CD14-positive monocyte (primary cell): ENCODE results near the gene GPRIN1. TPM values are rescaled to one million over a fixed set of nuclear protein-coding genes. Genes with fewer than 3 reads are reported as not detected.

Source experiments
- DNase-seq, 3 donors: peaks; one replicate each; pipeline ENCODE4 v3.0.0-alpha.2; 2011 to 2022
- H2AFZ ChIP-seq: 2 replicates; pipeline ENCODE4 v1.6.0; 2012; ENCODE audit warnings: mild to moderate bottlenecking, low read depth, low read length, inconsistent platforms; ENCODE audit not compliant: insufficient read depth, poor library complexity, severe bottlenecking
- H3K27ac ChIP-seq, 2 donors: 1 replicate in 1 of 2; 2 replicates in 1 of 2; pipeline ENCODE4 v1.5.1; 2012 to 2013; ENCODE audit warnings: low read length in 2 of 2, control low read depth in 1 of 2, inconsistent platforms in 1 of 2, low read depth in 1 of 2, mild to moderate bottlenecking in 1 of 2
- H3K27me3 ChIP-seq, 2 donors: one replicate each; pipeline versions ENCODE4 v1.6.0 to v1.6.1; 2011 to 2013; ENCODE audit warnings: low read length in 2 of 2; ENCODE audit not compliant: control insufficient read depth in 2 of 2, insufficient read depth in 2 of 2
- H3K36me3 ChIP-seq, 2 donors: replicated peaks in 1 of 2; 1 replicate in 1 of 2; 2 replicates in 1 of 2; pipeline versions ENCODE4 v1.5.1 to v1.6.1; 2012 to 2013; ENCODE audit warnings: low read length in 2 of 2, control low read depth in 1 of 2, inconsistent platforms in 1 of 2, mild to moderate bottlenecking in 1 of 2; ENCODE audit not compliant: insufficient read depth in 2 of 2, control insufficient read depth in 1 of 2
- H3K4me1 ChIP-seq, 2 donors: 1 replicate in 1 of 2; 2 replicates in 1 of 2; pipeline versions ENCODE4 v1.5.1 to v1.6.1; 2012 to 2013; ENCODE audit warnings: low read length in 2 of 2, control low read depth in 1 of 2, inconsistent platforms in 1 of 2, mild to moderate bottlenecking in 1 of 2, moderate library complexity in 1 of 2; ENCODE audit not compliant: insufficient read depth in 2 of 2, control insufficient read depth in 1 of 2
- H3K4me2 ChIP-seq: replicated peaks from 2 replicates; pipeline ENCODE3; 2012; ENCODE audit warnings: low read length, moderate library complexity, mild to moderate bottlenecking; ENCODE audit not compliant: poor library complexity, severe bottlenecking; ENCODE audit errors: extremely low read depth
- H3K4me3 ChIP-seq, 3 experiments: fragments of 200-600 bp in 1 of 3; sonication (generic) in 1 of 3; replicated peaks in 1 of 3; 1 replicate in 2 of 3; 2 replicates in 1 of 3; pipeline ENCODE4 v1.5.1; 2011 to 2013; ENCODE audit warnings: low read length in 3 of 3, mild to moderate bottlenecking in 3 of 3, control low read depth in 2 of 3, low read depth in 2 of 3, inconsistent platforms in 1 of 3, moderate library complexity in 1 of 3
- H3K79me2 ChIP-seq: 2 replicates; pipeline ENCODE4 v1.6.0; 2012; ENCODE audit warnings: mild to moderate bottlenecking, control low read depth, inconsistent platforms, low read length, moderate library complexity; ENCODE audit not compliant: insufficient read depth
- H3K9ac ChIP-seq: 2 replicates; pipeline ENCODE4 v1.6.0; 2017; ENCODE audit warnings: low read length, mild to moderate bottlenecking; ENCODE audit not compliant: insufficient read depth, poor library complexity, severe bottlenecking
- H3K9me3 ChIP-seq, 2 donors: replicated peaks in 1 of 2; 1 replicate in 1 of 2; 2 replicates in 1 of 2; pipeline versions ENCODE4 v1.5.1 to v1.6.1; 2012 to 2013; ENCODE audit warnings: low read length in 2 of 2, control low read depth in 1 of 2; ENCODE audit not compliant: control insufficient read depth in 1 of 2, insufficient read depth in 1 of 2
- H4K20me1 ChIP-seq: 2 replicates; pipeline ENCODE4 v1.6.0; 2012; ENCODE audit warnings: mild to moderate bottlenecking, low read length, control low read depth, moderate library complexity; ENCODE audit not compliant: insufficient read depth
- H3K27ac Mint-ChIP-seq, 7 donors: one replicate each; pipeline ENCODE4 v1.8.0; 2020; ENCODE audit warnings: mild to moderate bottlenecking in 7 of 7, mixed read lengths in 7 of 7, moderate library complexity in 6 of 7, inconsistent platforms in 2 of 7
- H3K27me3 Mint-ChIP-seq, 3 donors: one replicate each; pipeline ENCODE4 v1.8.0; 2021 to 2022; ENCODE audit warnings: low read depth in 3 of 3, mild to moderate bottlenecking in 3 of 3, mixed read lengths in 3 of 3, moderate library complexity in 3 of 3, inconsistent platforms in 1 of 3
- H3K36me3 Mint-ChIP-seq, 2 donors: one replicate each; pipeline ENCODE4 v1.8.0; 2020; ENCODE audit warnings: mixed read lengths in 2 of 2, inconsistent platforms in 1 of 2, mild to moderate bottlenecking in 1 of 2
- H3K4me1 Mint-ChIP-seq: one replicate; pipeline ENCODE4 v1.8.0; 2020; ENCODE audit warnings: mild to moderate bottlenecking, mixed read lengths
- H3K4me3 Mint-ChIP-seq, 2 donors: one replicate each; pipeline ENCODE4 v1.8.0; 2020; ENCODE audit warnings: mild to moderate bottlenecking in 2 of 2, mixed read lengths in 2 of 2, moderate library complexity in 1 of 2
- H3K9me3 Mint-ChIP-seq, 7 donors: one replicate each; pipeline ENCODE4 v1.8.0; 2020 to 2022; ENCODE audit warnings: mixed read lengths in 7 of 7, mild to moderate bottlenecking in 6 of 7, moderate library complexity in 6 of 7, inconsistent platforms in 2 of 7
- CTCF ChIP-seq: fragments of 200-600 bp; IDR thresholded peaks from one replicate; pipeline ENCODE4 v1.8.0; 2022; ENCODE audit warnings: antibody characterized with exemption, mild to moderate bottlenecking
- WGBS: methylation state at CpG from one replicate; pipeline ENCODE4 v1.1.5; 2013; ENCODE audit warnings: missing lambda C conversion rate; ENCODE audit not compliant: insufficient coverage; 5-methylcytosine and 5-hydroxymethylcytosine counted together
- intact Hi-C, 2 donors: fragments of 100-400 bp; cut with micrococcal nuclease; formaldehyde crosslinking; loops; one replicate each; pipeline versions ENCODE4 v1.15.0 to v1.15.1; 2023
- polyA plus RNA-seq, 3 donors: library from polyadenylated mRNA; depleted of rRNA in 1 of 3; unstranded in 2 of 3; stranded (reverse) in 1 of 3; fragments of 300-500 nt in 2 of 3; fragments of >200 nt in 1 of 3; fragmentation: Illumina TruSeq in 2 of 3; gene quantifications; 1 replicate in 2 of 3; 2 replicates in 1 of 3; pipeline ENCODE4 v1.2.3, GENCODE V29; 2012 to 2021

Gene GPRIN1
- polyA plus RNA-seq, 3 donors = 0.05 to 0.30 (median 0.13) TPM

DNA sequence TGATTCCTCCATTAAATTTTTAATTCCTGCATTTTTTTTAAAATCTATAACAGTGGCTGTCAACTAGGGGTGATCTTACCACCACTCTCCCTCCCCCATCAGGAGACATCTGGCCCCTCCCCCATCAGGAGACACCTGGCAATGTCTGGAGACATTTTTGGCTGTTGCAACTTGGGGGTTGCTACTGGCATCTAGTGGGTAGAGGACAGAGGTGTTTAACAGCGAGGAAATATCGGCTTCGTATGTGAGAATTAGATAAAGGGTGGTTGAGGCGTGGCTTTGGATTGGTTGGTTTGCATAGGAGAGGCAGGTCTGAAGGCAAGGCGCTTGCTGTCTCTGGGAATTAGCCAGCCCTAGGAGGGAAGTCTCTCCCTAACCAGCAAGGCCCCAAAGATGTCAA is 50.3 kb downstream of the GPRIN1 start:
- H3K4me3 ChIP-seq = no peak overlapping the region
- no peak for TF ChIP-seq CTCF
- 0% methylated on average over 4 of the region's 5 CpGs for WGBS
- intact Hi-C loops = no loop called here
- H2AFZ ChIP-seq = no peak overlapping the region
- H3K4me2 ChIP-seq = no peak overlapping the region
- Mint-ChIP-seq H3K36me3 (no peaks in the 10 kb centered on the region), H3K4me3 (no peak overlapping the region), H3K4me1 (peaks cover 30% of the 10 kb centered on the region), H3K27ac (no peak overlapping the region), H3K27me3 (peaks cover 7 to 15% (median 15%) of the 10 kb centered on the region in 3 donors), H3K9me3 (peaks cover 3 to 10% (median 6%) of the 10 kb centered on the region in 7 donors)
- H3K4me1 ChIP-seq = peaks cover 19 to 27% of the 10 kb centered on the region in 2 donors
- H4K20me1 ChIP-seq = no peaks in the 10 kb centered on the region
- peaks cover 0 to 6% of the 10 kb centered on the region in 2 donors for H3K9me3 ChIP-seq
- DNase-seq = no peak
- H3K27me3 ChIP-seq = peaks cover 0 to 3% of the 10 kb centered on the region in 2 donors
- no peaks in the 10 kb centered on the region for H3K79me2 ChIP-seq
- no peaks in the 10 kb centered on the region for H3K36me3 ChIP-seq
- no peak overlapping the region for H3K9ac ChIP-seq
- no peak overlapping the region for H3K27ac ChIP-seq

DNA sequence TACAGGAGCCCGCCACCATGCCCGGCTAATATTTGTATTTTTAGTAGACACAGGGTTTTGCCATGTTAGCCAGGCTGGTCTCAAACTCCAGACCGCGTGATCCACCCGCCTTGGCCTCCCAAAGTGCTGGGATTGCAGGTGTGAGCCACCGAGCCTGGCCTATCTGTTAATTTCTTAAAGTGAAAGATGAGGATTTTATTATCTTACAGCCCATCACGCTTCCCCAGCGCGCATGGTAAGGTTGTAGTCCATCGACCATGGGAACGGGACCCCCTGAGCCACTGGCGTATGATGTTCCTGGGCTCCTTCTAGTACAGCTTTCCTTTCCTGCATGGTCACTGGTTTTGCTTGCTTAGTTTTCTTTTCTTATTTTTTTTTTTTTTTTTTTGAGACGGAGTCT is 52.1 kb downstream of the GPRIN1 start:
- H3K27ac Mint-ChIP-seq = no peak overlapping the region
- Histone ChIP-seq H3K4me1 (peaks cover 30 to 37% of the 10 kb centered on the region in 2 donors), H3K9me3 (peaks cover 0 to 6% of the 10 kb centered on the region in 2 donors), H3K9ac (no peak overlapping the region), H3K79me2 (no peaks in the 10 kb centered on the region), H3K27ac (no peak overlapping the region), H4K20me1 (no peaks in the 10 kb centered on the region), H2AFZ (no peak overlapping the region), H3K4me2 (no peak overlapping the region), H3K4me3 (no peak overlapping the region), H3K36me3 (no peaks in the 10 kb centered on the region), H3K27me3 (peaks cover 0 to 3% of the 10 kb centered on the region in 2 donors)
- intact Hi-C loops = no loop called here
- H3K9me3 Mint-ChIP-seq = peaks cover 3 to 10% (median 6%) of the 10 kb centered on the region in 7 donors
- peaks cover 45% of the 10 kb centered on the region for H3K4me1 Mint-ChIP-seq
- H3K4me3 Mint-ChIP-seq = no peak overlapping the region
- no peak for TF ChIP-seq CTCF
- H3K36me3 Mint-ChIP-seq = no peaks in the 10 kb centered on the region
- peaks cover 13 to 26% (median 22%) of the 10 kb centered on the region in 3 donors for H3K27me3 Mint-ChIP-seq
- WGBS = 95% methylated on average over 6 of the region's 13 CpGs
- no peak for DNase-seq
